MV-4-11 (cell line): Measurements from ENCODE around the gene PAPLN.

Experiments used
- DNase-seq: peaks from one replicate; lab custom pipeline; 2025; lab: John Stamatoyannopoulos, UW

The PAPLN gene

GRCh38 chr14:73232984-73233383 is 4.3 kb upstream of the PAPLN start:
- no peak for DNase-seq

- no peak for DNase-seq
These were observed 3.7 kb upstream of the PAPLN start for GRCh38 chr14:73233564-73233963.

- no peak for DNase-seq
These were observed 3.3 kb upstream of the PAPLN start for GRCh38 chr14:73234029-73234428.

GRCh38 chr14:73234586-73235394 is 2.5 kb upstream of the PAPLN start:
- no peak for DNase-seq

GRCh38 chr14:73235531-73236155 is 1.7 kb upstream of the PAPLN start:
- DNase-seq = no peak

- DNase-seq = no peak
These were observed 1.1 kb upstream of the PAPLN start for GRCh38 chr14:73236157-73236556.

- DNase-seq = peak; percentile 15
These were observed 521 bp upstream of the PAPLN start for GRCh38 chr14:73236752-73237218.

GRCh38 chr14:73237786-73238423 is 599 bp downstream of the PAPLN start:
- DNase-seq = no peak

- peak; percentile 35 for DNase-seq
These were observed 1.1 kb downstream of the PAPLN start for GRCh38 chr14:73238424-73238852.

GRCh38 chr14:73238941-73239340 is 1.6 kb downstream of the PAPLN start:
- no peak for DNase-seq

- no peak for DNase-seq
These were observed 2.3 kb downstream of the PAPLN start for GRCh38 chr14:73239393-73240241.

GRCh38 chr14:73240816-73241480 is 3.6 kb downstream of the PAPLN start:
- peak; percentile 90 for DNase-seq

GRCh38 chr14:73241481-73242165 is 4.3 kb downstream of the PAPLN start:
- DNase-seq = peak; percentile 14

- DNase-seq = peak; percentile 51
These were observed 5.1 kb downstream of the PAPLN start for GRCh38 chr14:73242357-73242901.

GRCh38 chr14:73243341-73243740 is 6.0 kb downstream of the PAPLN start:
- no peak for DNase-seq

- no peak for DNase-seq
These were observed 6.4 kb downstream of the PAPLN start for GRCh38 chr14:73243748-73244147.

GRCh38 chr14:73244541-73245290 is 7.4 kb downstream of the PAPLN start:
- DNase-seq = peak; percentile 16

GRCh38 chr14:73245480-73246325 is 8.4 kb downstream of the PAPLN start:
- DNase-seq = peak; percentile 45
